ENCODE measurements around the gene ERG28.
A peak's percentile ranks its signal among the peaks of the same experiment; 100 is the strongest.

ERG28 gene

DNA sequence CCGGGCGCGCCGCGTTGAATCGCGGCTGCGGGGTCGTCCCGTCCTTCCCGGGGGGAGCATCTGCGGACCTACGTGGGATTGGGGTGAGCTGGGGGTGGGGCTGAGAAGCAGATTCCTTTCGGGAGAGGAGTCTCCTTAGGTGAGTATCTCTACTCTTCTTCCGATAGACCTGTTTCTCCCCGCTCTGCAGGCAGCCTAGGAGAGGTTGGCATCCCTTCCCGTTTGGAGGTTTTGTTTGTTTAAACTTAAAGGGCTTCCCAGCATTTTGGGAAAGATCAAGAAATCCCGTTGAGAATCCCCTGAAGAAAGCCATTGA is 781 bp upstream of the ERG28 start:
- TF ChIP-seq, protein P1, sequence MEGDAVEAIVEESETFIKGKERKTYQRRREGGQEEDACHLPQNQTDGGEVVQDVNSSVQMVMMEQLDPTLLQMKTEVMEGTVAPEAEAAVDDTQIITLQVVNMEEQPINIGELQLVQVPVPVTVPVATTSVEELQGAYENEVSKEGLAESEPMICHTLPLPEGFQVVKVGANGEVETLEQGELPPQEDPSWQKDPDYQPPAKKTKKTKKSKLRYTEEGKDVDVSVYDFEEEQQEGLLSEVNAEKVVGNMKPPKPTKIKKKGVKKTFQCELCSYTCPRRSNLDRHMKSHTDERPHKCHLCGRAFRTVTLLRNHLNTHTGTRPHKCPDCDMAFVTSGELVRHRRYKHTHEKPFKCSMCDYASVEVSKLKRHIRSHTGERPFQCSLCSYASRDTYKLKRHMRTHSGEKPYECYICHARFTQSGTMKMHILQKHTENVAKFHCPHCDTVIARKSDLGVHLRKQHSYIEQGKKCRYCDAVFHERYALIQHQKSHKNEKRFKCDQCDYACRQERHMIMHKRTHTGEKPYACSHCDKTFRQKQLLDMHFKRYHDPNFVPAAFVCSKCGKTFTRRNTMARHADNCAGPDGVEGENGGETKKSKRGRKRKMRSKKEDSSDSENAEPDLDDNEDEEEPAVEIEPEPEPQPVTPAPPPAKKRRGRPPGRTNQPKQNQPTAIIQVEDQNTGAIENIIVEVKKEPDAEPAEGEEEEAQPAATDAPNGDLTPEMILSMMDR (IDR thresholded peaks at IDR 0.05; ENCODE audit: insufficient read depth, low read length), result no peak
- TF ChIP-seq, protein P2, sequence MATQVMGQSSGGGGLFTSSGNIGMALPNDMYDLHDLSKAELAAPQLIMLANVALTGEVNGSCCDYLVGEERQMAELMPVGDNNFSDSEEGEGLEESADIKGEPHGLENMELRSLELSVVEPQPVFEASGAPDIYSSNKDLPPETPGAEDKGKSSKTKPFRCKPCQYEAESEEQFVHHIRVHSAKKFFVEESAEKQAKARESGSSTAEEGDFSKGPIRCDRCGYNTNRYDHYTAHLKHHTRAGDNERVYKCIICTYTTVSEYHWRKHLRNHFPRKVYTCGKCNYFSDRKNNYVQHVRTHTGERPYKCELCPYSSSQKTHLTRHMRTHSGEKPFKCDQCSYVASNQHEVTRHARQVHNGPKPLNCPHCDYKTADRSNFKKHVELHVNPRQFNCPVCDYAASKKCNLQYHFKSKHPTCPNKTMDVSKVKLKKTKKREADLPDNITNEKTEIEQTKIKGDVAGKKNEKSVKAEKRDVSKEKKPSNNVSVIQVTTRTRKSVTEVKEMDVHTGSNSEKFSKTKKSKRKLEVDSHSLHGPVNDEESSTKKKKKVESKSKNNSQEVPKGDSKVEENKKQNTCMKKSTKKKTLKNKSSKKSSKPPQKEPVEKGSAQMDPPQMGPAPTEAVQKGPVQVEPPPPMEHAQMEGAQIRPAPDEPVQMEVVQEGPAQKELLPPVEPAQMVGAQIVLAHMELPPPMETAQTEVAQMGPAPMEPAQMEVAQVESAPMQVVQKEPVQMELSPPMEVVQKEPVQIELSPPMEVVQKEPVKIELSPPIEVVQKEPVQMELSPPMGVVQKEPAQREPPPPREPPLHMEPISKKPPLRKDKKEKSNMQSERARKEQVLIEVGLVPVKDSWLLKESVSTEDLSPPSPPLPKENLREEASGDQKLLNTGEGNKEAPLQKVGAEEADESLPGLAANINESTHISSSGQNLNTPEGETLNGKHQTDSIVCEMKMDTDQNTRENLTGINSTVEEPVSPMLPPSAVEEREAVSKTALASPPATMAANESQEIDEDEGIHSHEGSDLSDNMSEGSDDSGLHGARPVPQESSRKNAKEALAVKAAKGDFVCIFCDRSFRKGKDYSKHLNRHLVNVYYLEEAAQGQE (IDR thresholded peaks at IDR 0.05; ENCODE audit: insufficient replicate concordance, low read depth), result no peak
- TF ChIP-seq GABPA (IDR thresholded peaks at IDR 0.05; ENCODE audit: low read depth), result no peak
- DNase-seq (ENCODE audit: low read depth in 1 of 2, low spot score in 1 of 2), result peak in 1 of 2 experiments; percentile 16
- H3K27ac ChIP-seq (replicated peaks), result peak overlapping the region; percentile 91

DNA sequence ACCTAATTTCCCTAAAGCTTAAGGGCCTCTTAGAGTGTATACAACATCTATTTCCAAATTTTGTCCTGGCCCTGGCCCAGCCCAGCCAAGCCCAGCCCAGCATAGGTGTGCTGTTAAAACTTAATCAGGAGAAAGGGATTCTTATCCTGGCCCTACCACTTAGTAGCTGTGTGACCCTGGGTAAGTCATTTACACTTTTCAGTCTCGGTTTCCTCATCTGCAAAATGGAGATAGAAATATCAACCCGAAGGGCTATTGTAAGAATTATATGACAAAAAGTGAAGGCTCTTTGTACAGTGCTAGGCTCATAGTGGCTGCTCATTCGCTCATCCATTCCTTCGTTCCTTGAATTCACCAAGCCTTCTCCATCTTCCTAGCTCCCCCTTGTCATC is 442 bp downstream of the ERG28 start:
- Histone ChIP-seq H3K4me3 (replicated peaks; ENCODE audit: insufficient read depth, low read length) (peak overlapping the region; percentile 93), H3K27me3 (ENCODE audit: insufficient read depth, poor library complexity, severe bottlenecking) (no peaks in the 10 kb centered on the region), H3K27ac (replicated peaks) (peak overlapping the region; percentile 91)
- DNase-seq (ENCODE audit: low read depth in 1 of 2, low spot score in 1 of 2), result no peak
- TF ChIP-seq, protein P2 (IDR thresholded peaks at IDR 0.05; ENCODE audit: insufficient replicate concordance, low read depth), result no peak
- TF ChIP-seq, protein P1 (IDR thresholded peaks at IDR 0.05; ENCODE audit: insufficient read depth, low read length), result no peak
- TF ChIP-seq SPI1 (IDR thresholded peaks at IDR 0.05; ENCODE audit: borderline replicate concordance, low read depth), result no peak
- no peak for TF ChIP-seq GABPA (IDR thresholded peaks at IDR 0.05; ENCODE audit: low read depth)
- TF ChIP-seq POLR2AphosphoS5 (IDR thresholded peaks at IDR 0.05; ENCODE audit: low read depth), result no peak

More for the DNA sequence above, 781 bp upstream of the ERG28 start:
- Histone ChIP-seq H3K27me3 (ENCODE audit: insufficient read depth, poor library complexity, severe bottlenecking) (no peaks in the 10 kb centered on the region), H3K4me3 (replicated peaks; ENCODE audit: insufficient read depth, low read length) (peak overlapping the region; percentile 93)

DNA sequence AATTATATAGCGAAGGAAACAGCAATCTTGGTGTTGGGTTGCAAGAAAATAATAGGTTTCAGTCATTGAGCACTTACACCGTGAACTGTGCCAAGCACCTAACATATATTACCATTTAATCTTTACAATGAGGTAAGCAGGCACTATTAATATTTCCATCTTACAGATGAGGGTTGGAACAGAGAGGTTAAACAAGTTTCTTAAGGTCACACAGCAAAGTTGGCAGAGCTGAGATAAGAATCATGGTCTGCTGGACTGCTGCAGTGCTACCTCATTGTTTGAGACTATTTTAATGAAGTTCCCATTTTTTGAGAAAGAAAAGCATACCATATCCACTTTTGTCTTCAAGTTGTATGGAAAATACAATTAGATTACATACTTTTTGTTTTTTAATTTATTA is 1.7 kb downstream of the ERG28 start:
- no peak for DNase-seq (ENCODE audit: low read depth in 1 of 2, low spot score in 1 of 2)
- no peaks in the 10 kb centered on the region for H3K27me3 ChIP-seq (ENCODE audit: insufficient read depth, poor library complexity, severe bottlenecking)
- TF ChIP-seq, protein P2 (IDR thresholded peaks at IDR 0.05; ENCODE audit: insufficient replicate concordance, low read depth), result no peak
- no peak for TF ChIP-seq SPI1 (IDR thresholded peaks at IDR 0.05; ENCODE audit: borderline replicate concordance, low read depth)
- TF ChIP-seq POLR2AphosphoS5 (IDR thresholded peaks at IDR 0.05; ENCODE audit: low read depth), result no peak
- no peak for TF ChIP-seq GABPA (IDR thresholded peaks at IDR 0.05; ENCODE audit: low read depth)
- TF ChIP-seq, protein P1 (IDR thresholded peaks at IDR 0.05; ENCODE audit: insufficient read depth, low read length), result no peak
- no peak overlapping the region for H3K27ac ChIP-seq (replicated peaks)
- no peak overlapping the region for H3K4me3 ChIP-seq (replicated peaks; ENCODE audit: insufficient read depth, low read length)

Data from HL-60 (cell line).